Heart left ventricle (tissue), 16 donors: ENCODE results near the gene PACRG. TPM values are rescaled to one million over a fixed set of nuclear protein-coding genes. Genes with fewer than 3 reads are reported as not detected.

Experiments
- ATAC-seq, 4 donors: fragments of 200-7000 bp; cut with Tn5 transposase; one replicate each; pipeline ENCODE4 v1.9.1; 2020 to 2022; ENCODE audit warnings: moderate library complexity in 4 of 4, mild to moderate bottlenecking in 3 of 4, moderate number of reproducible peaks in 1 of 4
- DNase-seq, 5 donors: peaks; one replicate each; pipeline ENCODE4 v3.0.0-alpha.2; 2020
- H3K27ac ChIP-seq, 12 donors: fragments of 200-600 bp; sonication (generic) in 4 of 12; one replicate each; pipeline versions ENCODE4 v1.5.0 to v1.8.0; 2016 to 2022; ENCODE audit warnings: mild to moderate bottlenecking in 2 of 12
- H3K27me3 ChIP-seq, 9 donors: fragments of 200-600 bp; sonication (generic) in 2 of 9; one replicate each; pipeline versions ENCODE4 v1.5.1 to v1.8.0; 2016 to 2022; ENCODE audit warnings: mild to moderate bottlenecking in 3 of 9
- H3K36me3 ChIP-seq, 9 donors: fragments of 200-600 bp; sonication (generic) in 2 of 9; one replicate each; pipeline versions ENCODE4 v1.5.0 to v1.8.0; 2018 to 2022; ENCODE audit warnings: mild to moderate bottlenecking in 2 of 9
- H3K4me1 ChIP-seq, 12 donors: fragments of 200-600 bp; sonication (generic) in 4 of 12; one replicate each; pipeline versions ENCODE4 v1.5.0 to v1.8.0; 2016 to 2022; ENCODE audit warnings: mild to moderate bottlenecking in 3 of 12
- H3K4me3 ChIP-seq, 12 donors: fragments of 200-600 bp; sonication (generic) in 4 of 12; one replicate each; pipeline versions ENCODE4 v1.5.0 to v1.8.0; 2017 to 2022; ENCODE audit warnings: mild to moderate bottlenecking in 9 of 12, moderate library complexity in 4 of 12
- H3K9me3 ChIP-seq, 12 donors: fragments of 200-600 bp; sonication (generic) in 4 of 12; one replicate each; pipeline versions ENCODE4 v1.5.0 to v1.8.0; 2016 to 2022; ENCODE audit warnings: mild to moderate bottlenecking in 1 of 12
- POLR2A ChIP-seq, 2 donors: fragments of 450-650 bp; IDR thresholded peaks; one replicate each; pipeline ENCODE4 v1.6.1; 2017; ENCODE audit warnings: antibody characterized with exemption in 2 of 2, mild to moderate bottlenecking in 2 of 2, moderate library complexity in 2 of 2
- WGBS, 4 donors: extraction: QIAGEN DNeasy Blood & Tissue Kit in 2 of 4; methylation state at CpG; one replicate each; pipeline versions ENCODE4 v1.1.5 to v1.1.7; 2013 to 2018; 5-methylcytosine and 5-hydroxymethylcytosine counted together
- intact Hi-C, 10 donors: fragments of 100-400 bp; cut with DNase I; formaldehyde crosslinking; loops; one replicate each; pipeline versions ENCODE4 v1.11.1 to v1.14.2; 2022
- polyA plus RNA-seq, 2 donors: library from polyadenylated mRNA; stranded (reverse); fragments of 200-250 nt; gene quantifications; one replicate each; pipeline ENCODE4 v1.2.3, GENCODE V29; 2013
- total RNA-seq, 9 donors: library from RNA; depleted of rRNA in 2 of 9; stranded (reverse); fragments of >200 nt in 2 of 9; fragmentation: NEBNext Ultra II Directional in 3 of 9; extraction: Animal tissue kit (Norgen Biotek cat#: 25700) in 3 of 9; gene quantifications; one replicate each; pipeline versions ENCODE4 v1.1.0 to v1.2.4, GENCODE V29; 2016 to 2023
- TF ChIP-seq, protein P1 (sequence below), 12 donors: fragments of 200-600 bp; sonication (generic) in 4 of 12; IDR thresholded peaks; one replicate each; pipeline versions ENCODE4 v1.5.0 to v1.8.0; 2018 to 2022; ENCODE audit warnings: antibody characterized with exemption in 12 of 12, mild to moderate bottlenecking in 5 of 12
- donor health status: ischemic (EF 13 %, LVEDD 7.1; RV severe dilation, severe dysfunction).
- donor health status: healthy with polysubstance abuse.
- donor health status: DM: no; HTN: yes; CAD: no.
- donor health status: DM: no; HTN: no; CAD: no.
- donor health status: ischemic (EF 25% LVEDD 6.9; RV normal size, moderate dysfunction).
- donor health status: ischemic (EF 25% LVEDD 5.7; RV mildly dilated, moderate dysfunction).
- donor health status: healthy.
- donor health status: DM: yes; HTN: yes; CAD: no.
- donor health status: ischemic (EF 35%, LVEDD 5.7; RV mildly dilated, moderate dysfunction).
- donor health status: nonischemic (EF 11% LVEDD 7.7; RV severe dilation, severe dysfunction).
- donor health status: DM: yes; HTN: yes; CAD: no.
- donor health status: PGD.
- donor health status: ischemic (EF 29% LVEDD 5.4; RV normal size, mild dysfunction).
- donor health status: nonischemic (EF 23%, LVEDD 6.1; RV moderate dilation, normal function).

PACRG gene
- total and polyA plus RNA-seq, 11 donors = 2.0 to 83.3 (median 11.8) TPM

DNA sequence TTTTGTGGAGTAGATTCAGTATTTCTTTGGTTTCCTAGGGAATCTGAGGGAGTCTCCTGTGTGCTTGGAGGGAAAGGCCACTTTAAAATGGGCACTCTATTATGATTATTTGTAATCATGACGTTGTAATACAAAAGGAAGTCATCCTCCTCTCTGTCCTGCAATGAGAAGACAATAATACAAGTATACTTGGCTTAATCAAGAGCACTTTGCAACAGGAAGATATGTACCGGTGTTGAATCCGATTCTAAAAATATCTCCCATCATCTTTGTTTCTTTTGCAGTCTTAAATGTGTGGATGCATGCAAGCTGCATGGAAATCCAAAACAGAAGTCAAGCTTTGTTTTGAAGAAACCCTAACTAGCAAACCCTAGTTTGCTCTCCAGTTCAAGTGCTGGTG is 592.6 kb downstream of the PACRG start:
- 12 to 24% (median 21%) methylated on average over 3 of the region's 3 CpGs for WGBS, 4 donors
- Histone ChIP-seq H3K4me1 (peaks cover 4 to 53% (median 39%) of the 10 kb centered on the region in 12 donors), H3K27ac (peak overlapping the region in 7 of 12 donors; percentile 19 to 67 (median 48)), H3K9me3 (no peaks in the 10 kb centered on the region), H3K36me3 (no peaks in the 10 kb centered on the region), H3K27me3 (no peaks in the 10 kb centered on the region), H3K4me3 (peak overlapping the region in 1 of 12 donors; percentile 20)
- TF ChIP-seq, protein P1, sequence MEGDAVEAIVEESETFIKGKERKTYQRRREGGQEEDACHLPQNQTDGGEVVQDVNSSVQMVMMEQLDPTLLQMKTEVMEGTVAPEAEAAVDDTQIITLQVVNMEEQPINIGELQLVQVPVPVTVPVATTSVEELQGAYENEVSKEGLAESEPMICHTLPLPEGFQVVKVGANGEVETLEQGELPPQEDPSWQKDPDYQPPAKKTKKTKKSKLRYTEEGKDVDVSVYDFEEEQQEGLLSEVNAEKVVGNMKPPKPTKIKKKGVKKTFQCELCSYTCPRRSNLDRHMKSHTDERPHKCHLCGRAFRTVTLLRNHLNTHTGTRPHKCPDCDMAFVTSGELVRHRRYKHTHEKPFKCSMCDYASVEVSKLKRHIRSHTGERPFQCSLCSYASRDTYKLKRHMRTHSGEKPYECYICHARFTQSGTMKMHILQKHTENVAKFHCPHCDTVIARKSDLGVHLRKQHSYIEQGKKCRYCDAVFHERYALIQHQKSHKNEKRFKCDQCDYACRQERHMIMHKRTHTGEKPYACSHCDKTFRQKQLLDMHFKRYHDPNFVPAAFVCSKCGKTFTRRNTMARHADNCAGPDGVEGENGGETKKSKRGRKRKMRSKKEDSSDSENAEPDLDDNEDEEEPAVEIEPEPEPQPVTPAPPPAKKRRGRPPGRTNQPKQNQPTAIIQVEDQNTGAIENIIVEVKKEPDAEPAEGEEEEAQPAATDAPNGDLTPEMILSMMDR (IDR thresholded peaks at IDR 0.05) = no peak
- TF ChIP-seq POLR2A (IDR thresholded peaks at IDR 0.05) = no peak
- peak in 1 of 4 donors; percentile 27 for ATAC-seq
- intact Hi-C loops = no loop called here
- no peak for DNase-seq

DNA sequence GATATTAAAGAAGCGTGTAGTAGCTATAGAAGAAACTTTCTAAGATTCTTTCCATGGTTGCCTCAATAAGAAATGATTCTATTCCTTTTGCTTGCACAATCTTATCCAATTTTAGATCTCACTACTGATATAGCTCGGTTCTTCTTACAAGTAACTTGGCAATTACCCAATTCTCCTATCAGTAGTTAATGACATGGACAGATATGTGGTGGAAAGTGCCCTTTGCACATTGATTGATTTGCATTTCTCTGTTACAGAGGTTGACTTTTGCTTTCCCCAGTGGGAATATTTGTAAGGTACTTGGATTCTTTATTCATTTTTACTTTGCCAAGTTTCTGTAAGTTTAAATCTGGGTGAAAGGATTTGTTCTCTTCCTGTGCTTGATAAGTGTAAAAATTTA is 593.0 kb downstream of the PACRG start:
- peaks cover 4 to 53% (median 39%) of the 10 kb centered on the region in 12 donors for H3K4me1 ChIP-seq
- TF ChIP-seq POLR2A (IDR thresholded peaks at IDR 0.05) = no peak
- TF ChIP-seq, protein P1 (IDR thresholded peaks at IDR 0.05) = no peak
- H3K36me3 ChIP-seq = no peaks in the 10 kb centered on the region
- intact Hi-C loops = no loop called here
- H3K4me3 ChIP-seq = no peak overlapping the region
- no peaks in the 10 kb centered on the region for H3K27me3 ChIP-seq
- ATAC-seq (no peak), DNase-seq (no peak)
- H3K9me3 ChIP-seq = no peaks in the 10 kb centered on the region
- WGBS, 4 donors = 29 to 37% (median 36%) methylated on average over 2 of the region's 2 CpGs
- peak overlapping the region in 2 of 12 donors; percentile 41 to 48 for H3K27ac ChIP-seq

DNA sequence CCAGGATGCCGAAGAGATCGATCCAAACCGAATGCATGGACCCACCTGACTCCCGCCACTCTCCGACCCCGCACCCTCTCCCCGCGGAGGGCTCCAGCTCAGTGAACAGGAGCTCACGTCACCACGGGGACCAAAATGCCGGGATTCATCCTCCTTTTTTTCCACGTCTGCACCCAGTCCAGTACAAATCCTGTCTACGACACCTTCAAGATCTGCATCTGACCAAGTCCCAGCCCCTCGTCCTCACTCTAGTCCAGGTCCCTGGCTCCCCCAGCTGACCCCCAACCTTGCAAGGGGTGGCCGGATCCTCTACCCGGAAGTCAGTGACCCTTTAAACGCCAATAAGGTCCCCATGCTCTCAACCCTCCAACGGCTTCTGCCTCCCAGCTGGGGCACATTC is 593.9 kb downstream of the PACRG start:
- no peak overlapping the region for H3K4me3 ChIP-seq
- H3K27ac ChIP-seq = peak overlapping the region in 1 of 12 donors; percentile 21
- H3K36me3 ChIP-seq = no peaks in the 10 kb centered on the region
- ATAC-seq = no peak
- peaks cover 4 to 53% (median 39%) of the 10 kb centered on the region in 12 donors for H3K4me1 ChIP-seq
- no peak for DNase-seq
- H3K27me3 ChIP-seq = no peaks in the 10 kb centered on the region
- H3K9me3 ChIP-seq = no peaks in the 10 kb centered on the region
- WGBS, 4 donors = 81 to 96% (median 90%) methylated on average over 17 to 18 of the region's 18 CpGs
- TF ChIP-seq POLR2A (IDR thresholded peaks at IDR 0.05) = no peak
- TF ChIP-seq, protein P1 (IDR thresholded peaks at IDR 0.05) = no peak
- intact Hi-C loops = no loop called here

DNA sequence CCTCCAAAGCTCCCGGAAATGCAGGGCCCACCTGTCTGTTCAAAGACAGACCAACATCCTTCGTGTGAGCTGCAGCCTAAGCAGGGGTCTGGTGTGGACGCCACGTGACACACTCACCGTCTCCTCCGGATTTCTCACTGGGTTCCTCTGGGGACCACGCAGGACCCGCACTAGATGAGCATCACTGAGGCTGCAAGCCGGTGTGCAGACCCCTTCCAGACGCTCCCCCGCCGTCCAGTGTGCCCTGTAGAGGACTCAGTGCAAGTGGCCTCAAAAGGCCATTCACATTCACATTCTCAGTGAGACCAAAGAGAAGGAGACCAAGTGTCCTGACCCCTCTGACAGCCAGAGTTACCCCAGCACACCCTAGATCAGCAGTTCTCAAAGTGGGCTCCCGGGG is 595.5 kb downstream of the PACRG start:
- DNase-seq (peak in 1 of 5 donors; percentile 29), ATAC-seq (no peak)
- 93 to 98% (median 96%) methylated on average over 13 of the region's 13 CpGs for whole genome bisulfite sequencing, 4 donors
- H3K4me3 ChIP-seq = no peak overlapping the region
- H3K36me3 ChIP-seq = no peaks in the 10 kb centered on the region
- intact Hi-C loops = no loop called here
- H3K27me3 ChIP-seq = no peaks in the 10 kb centered on the region
- TF ChIP-seq POLR2A (IDR thresholded peaks at IDR 0.05) = no peak
- TF ChIP-seq, protein P1 (IDR thresholded peaks at IDR 0.05) = no peak
- peaks cover 4 to 45% (median 30%) of the 10 kb centered on the region in 12 donors for H3K4me1 ChIP-seq
- H3K27ac ChIP-seq = no peak overlapping the region
- H3K9me3 ChIP-seq = no peaks in the 10 kb centered on the region
